Loucy (cell line): ENCODE data around the gene QRICH1.

Experiments used
- CTCF ChIP-seq: fragments of 200-600 bp; sonication (generic); conservative IDR thresholded peaks from 2 replicates; pipeline ENCODE4 v1.5.1; 2014; ENCODE audit warnings: mild to moderate bottlenecking, antibody characterized with exemption, low read length
- EZH2phosphoT487 ChIP-seq: fragments of 200-600 bp; IDR thresholded peaks from 2 replicates; pipeline ENCODE4 v1.6.1; 2018; ENCODE audit warnings: antibody characterized with exemption, mild to moderate bottlenecking, moderate library complexity, borderline replicate concordance

GRCh38 chr3:48989796-48990635, 103.9 kb downstream of the QRICH1 start, which contains the start of gene P4HTM:
- TF ChIP-seq CTCF (no peak; the same call in 1 of the 2 replicates), EZH2phosphoT487 (no peak)
